Measurements from ENCODE around the gene PHLPP1. TPM values are rescaled to one million over a fixed set of nuclear protein-coding genes. Genes with fewer than 3 reads are reported as not detected.

The PHLPP1 gene
- total RNA-seq, 1 donor from 2014 or later = 13.3 TPM

DNA sequence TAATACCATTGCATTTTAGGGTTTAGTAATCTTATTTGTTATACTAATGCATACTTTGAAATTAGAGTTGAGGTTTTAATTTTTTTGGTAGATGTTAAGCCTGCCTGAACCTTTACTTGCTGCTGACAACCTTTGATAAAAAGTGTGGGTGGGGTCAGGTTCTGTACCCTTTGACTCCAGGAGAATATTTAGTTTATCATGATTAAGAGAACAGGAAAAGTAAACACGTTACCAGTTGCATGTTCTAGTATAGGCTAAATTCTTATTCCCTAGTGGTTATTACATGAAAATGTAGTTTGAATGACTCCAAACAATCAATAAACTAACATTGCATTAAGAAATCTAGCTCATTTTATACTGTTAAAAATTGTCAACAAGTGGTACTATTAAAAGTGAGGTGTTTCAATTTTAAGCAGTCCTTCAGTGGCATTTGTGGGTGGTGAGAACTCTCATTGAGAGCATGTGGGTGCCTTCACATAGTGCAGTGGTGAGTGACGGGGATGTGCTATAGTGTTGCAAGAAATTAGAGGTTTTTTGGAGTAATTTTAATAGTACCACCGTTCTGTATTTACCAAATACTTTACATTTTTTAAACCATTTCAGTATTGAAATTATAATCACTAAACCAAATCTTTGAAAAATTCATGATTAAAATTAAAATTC lies 29.9 kb downstream of the PHLPP1 start:
- FAIRE-seq = no peak
- DNase-seq (ENCODE audit: low read depth) = no peak
- H3K27ac Mint-ChIP-seq (ENCODE audit: unreplicated experiment) = no peak overlapping the region
- TF ChIP-seq, protein P1, sequence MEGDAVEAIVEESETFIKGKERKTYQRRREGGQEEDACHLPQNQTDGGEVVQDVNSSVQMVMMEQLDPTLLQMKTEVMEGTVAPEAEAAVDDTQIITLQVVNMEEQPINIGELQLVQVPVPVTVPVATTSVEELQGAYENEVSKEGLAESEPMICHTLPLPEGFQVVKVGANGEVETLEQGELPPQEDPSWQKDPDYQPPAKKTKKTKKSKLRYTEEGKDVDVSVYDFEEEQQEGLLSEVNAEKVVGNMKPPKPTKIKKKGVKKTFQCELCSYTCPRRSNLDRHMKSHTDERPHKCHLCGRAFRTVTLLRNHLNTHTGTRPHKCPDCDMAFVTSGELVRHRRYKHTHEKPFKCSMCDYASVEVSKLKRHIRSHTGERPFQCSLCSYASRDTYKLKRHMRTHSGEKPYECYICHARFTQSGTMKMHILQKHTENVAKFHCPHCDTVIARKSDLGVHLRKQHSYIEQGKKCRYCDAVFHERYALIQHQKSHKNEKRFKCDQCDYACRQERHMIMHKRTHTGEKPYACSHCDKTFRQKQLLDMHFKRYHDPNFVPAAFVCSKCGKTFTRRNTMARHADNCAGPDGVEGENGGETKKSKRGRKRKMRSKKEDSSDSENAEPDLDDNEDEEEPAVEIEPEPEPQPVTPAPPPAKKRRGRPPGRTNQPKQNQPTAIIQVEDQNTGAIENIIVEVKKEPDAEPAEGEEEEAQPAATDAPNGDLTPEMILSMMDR (IDR thresholded peaks at IDR 0.05; ENCODE audit: insufficient read depth, low read depth, low read length) = no peak
- no peak for TF ChIP-seq EZH2 (IDR thresholded peaks at IDR 0.05; ENCODE audit: insufficient read depth, low read length)
- Histone ChIP-seq H3K9ac (ENCODE audit: low read length) (no peak overlapping the region), H3K4me1 (ENCODE audit: insufficient read depth, low read length) (no peaks in the 10 kb centered on the region), H3K27ac (ENCODE audit: low read depth, low read length) (no peak overlapping the region), H2AFZ (ENCODE audit: low read depth, low read length) (no peak overlapping the region), H3K27me3 (ENCODE audit: insufficient read depth, low read length) (no peaks in the 10 kb centered on the region), H3K4me3 (ENCODE audit: insufficient read depth, low read depth, low read length) (no peak overlapping the region), H3K79me2 (ENCODE audit: insufficient read depth, low read length) (peaks cover 55% of the 10 kb centered on the region), H4K20me1 (ENCODE audit: insufficient read depth, low read length) (peaks cover 5% of the 10 kb centered on the region), H3K36me3 (ENCODE audit: insufficient read depth, low read length) (no peaks in the 10 kb centered on the region), H3K9me3 (ENCODE audit: insufficient read depth, low read depth, low read length) (no peaks in the 10 kb centered on the region), H3K4me2 (ENCODE audit: low read length) (no peak overlapping the region)
- H3K4me3 Mint-ChIP-seq (ENCODE audit: unreplicated experiment) = no peak overlapping the region
- no peaks in the 10 kb centered on the region for H3K27me3 Mint-ChIP-seq (ENCODE audit: low read depth, unreplicated experiment)
- H3K4me1 Mint-ChIP-seq (ENCODE audit: low read depth, unreplicated experiment) = peaks cover 23% of the 10 kb centered on the region
- H3K9me3 Mint-ChIP-seq (ENCODE audit: unreplicated experiment) = no peaks in the 10 kb centered on the region
- no peaks in the 10 kb centered on the region for H3K36me3 Mint-ChIP-seq (ENCODE audit: low read depth, unreplicated experiment)

- Mint-ChIP-seq H3K4me1 (ENCODE audit: low read depth, unreplicated experiment) (peaks cover 35% of the 10 kb centered on the region), H3K27ac (ENCODE audit: unreplicated experiment) (no peak overlapping the region), H3K4me3 (ENCODE audit: unreplicated experiment) (no peak overlapping the region), H3K9me3 (ENCODE audit: unreplicated experiment) (no peaks in the 10 kb centered on the region), H3K27me3 (ENCODE audit: low read depth, unreplicated experiment) (no peaks in the 10 kb centered on the region), H3K36me3 (ENCODE audit: low read depth, unreplicated experiment) (no peaks in the 10 kb centered on the region)
- no peak for TF ChIP-seq EZH2 (IDR thresholded peaks at IDR 0.05; ENCODE audit: insufficient read depth, low read length)
- TF ChIP-seq, protein P1 (IDR thresholded peaks at IDR 0.05; ENCODE audit: insufficient read depth, low read depth, low read length) = no peak
- Histone ChIP-seq H3K27ac (ENCODE audit: low read depth, low read length) (no peak overlapping the region), H3K36me3 (ENCODE audit: insufficient read depth, low read length) (no peaks in the 10 kb centered on the region), H3K4me3 (ENCODE audit: insufficient read depth, low read depth, low read length) (no peak overlapping the region), H3K9me3 (ENCODE audit: insufficient read depth, low read depth, low read length) (no peaks in the 10 kb centered on the region), H3K27me3 (ENCODE audit: insufficient read depth, low read length) (no peaks in the 10 kb centered on the region), H3K4me1 (ENCODE audit: insufficient read depth, low read length) (peaks cover 21% of the 10 kb centered on the region), H3K4me2 (ENCODE audit: low read length) (no peak overlapping the region), H2AFZ (ENCODE audit: low read depth, low read length) (no peak overlapping the region), H4K20me1 (ENCODE audit: insufficient read depth, low read length) (no peaks in the 10 kb centered on the region), H3K79me2 (ENCODE audit: insufficient read depth, low read length) (peaks cover 58% of the 10 kb centered on the region), H3K9ac (ENCODE audit: low read length) (no peak overlapping the region)
- FAIRE-seq = no peak
- DNase-seq (ENCODE audit: low read depth) = no peak
Measured at GRCh38 chr18:62749389-62749788, 34.0 kb downstream of the PHLPP1 start.

DNA sequence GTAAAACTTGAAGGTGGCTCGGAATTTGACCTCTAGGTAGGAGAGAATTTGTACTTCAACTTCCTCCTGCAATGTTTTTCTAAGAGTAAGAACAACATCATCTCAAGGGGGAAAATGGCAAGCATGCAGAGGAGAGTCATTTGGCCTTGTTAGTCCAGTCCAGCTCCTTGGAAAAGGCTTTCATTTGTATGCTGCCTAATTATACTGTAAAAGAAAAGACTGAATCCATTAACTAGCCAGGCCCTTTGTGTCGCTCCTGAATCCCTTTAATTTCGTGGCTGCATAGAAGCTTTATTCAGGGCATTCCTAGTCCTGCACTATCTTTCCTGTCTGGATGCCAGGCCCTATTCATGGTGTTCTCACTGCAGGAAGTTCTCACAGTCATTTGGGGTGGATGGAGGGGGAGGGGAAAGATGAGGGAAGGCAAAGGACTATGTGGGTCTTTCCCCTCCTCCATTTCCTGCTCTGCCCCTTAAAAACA lies 36.0 kb downstream of the PHLPP1 start:
- Histone ChIP-seq H3K4me3 (ENCODE audit: insufficient read depth, low read depth, low read length) (peak overlapping the region; percentile 34), H3K9ac (ENCODE audit: low read length) (peak overlapping the region; percentile 59), H2AFZ (ENCODE audit: low read depth, low read length) (peak overlapping the region; percentile 2), H3K79me2 (ENCODE audit: insufficient read depth, low read length) (peaks cover 59% of the 10 kb centered on the region), H4K20me1 (ENCODE audit: insufficient read depth, low read length) (no peaks in the 10 kb centered on the region), H3K27me3 (ENCODE audit: insufficient read depth, low read length) (no peaks in the 10 kb centered on the region), H3K36me3 (ENCODE audit: insufficient read depth, low read length) (no peaks in the 10 kb centered on the region), H3K9me3 (ENCODE audit: insufficient read depth, low read depth, low read length) (no peaks in the 10 kb centered on the region), H3K4me1 (ENCODE audit: insufficient read depth, low read length) (peaks cover 21% of the 10 kb centered on the region), H3K4me2 (ENCODE audit: low read length) (peak overlapping the region; percentile 77), H3K27ac (ENCODE audit: low read depth, low read length) (peak overlapping the region; percentile 11)
- Mint-ChIP-seq H3K4me1 (ENCODE audit: low read depth, unreplicated experiment) (peaks cover 31% of the 10 kb centered on the region), H3K27ac (ENCODE audit: unreplicated experiment) (peak overlapping the region; percentile 79), H3K4me3 (ENCODE audit: unreplicated experiment) (peak overlapping the region; percentile 58), H3K9me3 (ENCODE audit: unreplicated experiment) (no peaks in the 10 kb centered on the region), H3K36me3 (ENCODE audit: low read depth, unreplicated experiment) (no peaks in the 10 kb centered on the region), H3K27me3 (ENCODE audit: low read depth, unreplicated experiment) (no peaks in the 10 kb centered on the region)
- FAIRE-seq (no peak), DNase-seq (ENCODE audit: low read depth) (peak; percentile 63)
- no peak for TF ChIP-seq EZH2 (IDR thresholded peaks at IDR 0.05; ENCODE audit: insufficient read depth, low read length)
- TF ChIP-seq, protein P1 (IDR thresholded peaks at IDR 0.05; ENCODE audit: insufficient read depth, low read depth, low read length) = no peak

Data from astrocyte (in vitro differentiated cells and primary cell).